HepG2 (cell line): ENCODE data around the gene HEXIM1. TPM values are rescaled to one million over a fixed set of nuclear protein-coding genes. Genes with fewer than 3 reads are reported as not detected.

Experiments used
- ATF7-NPFF ChIP-seq: sonication (generic); formaldehyde crosslinking; IDR thresholded peaks from 2 replicates; pipeline ENCODE4 v1.8.1; 2023; ENCODE audit warnings: mild to moderate bottlenecking, low read depth, missing genetic modification reagents, moderate library complexity
- BORCS8-MEF2B ChIP-seq: sonication (generic); formaldehyde crosslinking; IDR thresholded peaks from 2 replicates; pipeline ENCODE4 v1.8.0; 2022; ENCODE audit warnings: mild to moderate bottlenecking, missing genetic modification reagents
- BRD4 ChIP-seq: sonication (generic); formaldehyde crosslinking; IDR thresholded peaks from 2 replicates; pipeline ENCODE4 v1.4.0; 2020; ENCODE audit warnings: missing genetic modification reagents
- HDAC6 ChIP-seq: fragments of 200-600 bp; sonication (generic); IDR thresholded peaks from 2 replicates; pipeline ENCODE4 v1.7.0; 2017; ENCODE audit warnings: mild to moderate bottlenecking, antibody characterized with exemption, low read length, low read depth
- HHEX ChIP-seq: IDR thresholded peaks from 2 replicates; pipeline ENCODE4 v1.6.1; 2016; ENCODE audit warnings: control low read depth
- KDM4B ChIP-seq: sonication (generic); formaldehyde crosslinking; IDR thresholded peaks from 2 replicates; pipeline ENCODE4 v1.4.0; 2020; ENCODE audit warnings: missing genetic modification reagents
- KLF13 ChIP-seq: sonication (generic); formaldehyde crosslinking; IDR thresholded peaks from 2 replicates; pipeline ENCODE4 v1.4.0; 2020; ENCODE audit warnings: mild to moderate bottlenecking, missing genetic modification reagents
- KMT2B ChIP-seq: IDR thresholded peaks from 2 replicates; pipeline ENCODE4 v1.6.1; 2016; ENCODE audit warnings: missing genetic modification reagents, missing compliant biosample characterization
- MIER3 ChIP-seq: IDR thresholded peaks from 2 replicates; pipeline ENCODE4 v1.6.1; 2016; ENCODE audit warnings: missing compliant biosample characterization, borderline replicate concordance
- RBM39 ChIP-seq: fragments of 200-400 bp; formaldehyde crosslinking; IDR thresholded peaks from one replicate; pipeline ENCODE4 v1.6.1; 2018; ENCODE audit warnings: antibody characterized with exemption, mild to moderate bottlenecking, low read depth, low read length; ENCODE audit not compliant: poor library complexity, severe bottlenecking
- RXRB ChIP-seq: IDR thresholded peaks from 2 replicates; pipeline ENCODE4 v1.6.1; 2016; ENCODE audit warnings: borderline replicate concordance, missing genetic modification reagents, missing compliant biosample characterization
- TCF12 ChIP-seq, 2 experiments: fragments of 450-650 bp in 1 of 2; sonication (generic) in 1 of 2; formaldehyde crosslinking in 1 of 2; IDR thresholded peaks; 2 replicates each; pipeline versions ENCODE4 v1.6.1 to v1.8.0; 2017 to 2022; ENCODE audit warnings: antibody characterized with exemption in 1 of 2, mild to moderate bottlenecking in 1 of 2, missing genetic modification reagents in 1 of 2, moderate library complexity in 1 of 2
- UBTF ChIP-seq: sonication (generic); formaldehyde crosslinking; IDR thresholded peaks from 2 replicates; pipeline ENCODE4 v1.4.0; 2020; ENCODE audit warnings: mild to moderate bottlenecking, missing genetic modification reagents
- ZFX ChIP-seq: sonication (generic); formaldehyde crosslinking; IDR thresholded peaks from 2 replicates; pipeline ENCODE4 v1.4.0; 2020; ENCODE audit warnings: mild to moderate bottlenecking, low read depth, missing genetic modification reagents, moderate library complexity
- ZNF230 ChIP-seq: sonication (generic); formaldehyde crosslinking; IDR thresholded peaks from 2 replicates; pipeline ENCODE4 v1.4.0; 2020; ENCODE audit warnings: mild to moderate bottlenecking, missing genetic modification reagents
- ZNF547 ChIP-seq: sonication (generic); formaldehyde crosslinking; IDR thresholded peaks from 2 replicates; pipeline ENCODE4 v1.5.1; 2020; ENCODE audit warnings: mild to moderate bottlenecking, missing genetic modification reagents
- ZNF563 ChIP-seq: sonication (generic); formaldehyde crosslinking; IDR thresholded peaks from 2 replicates; pipeline ENCODE4 v1.8.0; 2022; ENCODE audit warnings: mild to moderate bottlenecking, moderate library complexity, missing genetic modification reagents
- ZNF687 ChIP-seq: sonication (generic); formaldehyde crosslinking; IDR thresholded peaks from 2 replicates; pipeline ENCODE4 v1.5.1; 2020; ENCODE audit warnings: mild to moderate bottlenecking, missing genetic modification reagents, moderate library complexity
- ZNF749 ChIP-seq: sonication (generic); formaldehyde crosslinking; IDR thresholded peaks from 2 replicates; pipeline ENCODE4 v1.8.0; 2022; ENCODE audit warnings: mild to moderate bottlenecking, missing genetic modification reagents, moderate library complexity, borderline replicate concordance
- ZNF83 ChIP-seq: sonication (generic); formaldehyde crosslinking; IDR thresholded peaks from 2 replicates; pipeline ENCODE4 v1.4.0; 2020; ENCODE audit warnings: missing genetic modification reagents, mild to moderate bottlenecking, borderline replicate concordance
- polyA plus RNA-seq, 8 experiments: library from polyadenylated mRNA; depleted of rRNA in 3 of 8; stranded (reverse) in 7 of 8; unstranded in 1 of 8; fragments of >200 nt; fragmentation: Illumina TruSeq in 4 of 8; extraction: Trizol in 4 of 8; gene quantifications; 2 replicates each; pipeline versions ENCODE4 v1.2.1 to v1.2.3, GENCODE V29; 2011 to 2016; ENCODE audit warnings: low read depth in 4 of 8, missing spikeins in 1 of 8, mixed read lengths in 1 of 8; ENCODE audit not compliant: insufficient read depth in 1 of 8
- total RNA-seq, 5 experiments: library from RNA; depleted of rRNA; stranded (reverse); fragments of >200 nt; fragmentation: Illumina TruSeq; extraction: Trizol; gene quantifications; 2 replicates each; pipeline ENCODE4 v1.2.3, GENCODE V29; 2016; ENCODE audit warnings: low read depth in 1 of 5
- TF ChIP-seq, protein P1 (sequence below): sonication (generic); formaldehyde crosslinking; IDR thresholded peaks from 2 replicates; pipeline ENCODE4 v1.4.0; 2020; ENCODE audit warnings: mild to moderate bottlenecking, low read depth, missing genetic modification reagents

The HEXIM1 gene
- total and polyA plus RNA-seq, 2 of the 13 experiments (the other 11 are each of a cell fraction or from before 2014, with no cell fraction given) = 10.5 to 16.6 TPM

DNA sequence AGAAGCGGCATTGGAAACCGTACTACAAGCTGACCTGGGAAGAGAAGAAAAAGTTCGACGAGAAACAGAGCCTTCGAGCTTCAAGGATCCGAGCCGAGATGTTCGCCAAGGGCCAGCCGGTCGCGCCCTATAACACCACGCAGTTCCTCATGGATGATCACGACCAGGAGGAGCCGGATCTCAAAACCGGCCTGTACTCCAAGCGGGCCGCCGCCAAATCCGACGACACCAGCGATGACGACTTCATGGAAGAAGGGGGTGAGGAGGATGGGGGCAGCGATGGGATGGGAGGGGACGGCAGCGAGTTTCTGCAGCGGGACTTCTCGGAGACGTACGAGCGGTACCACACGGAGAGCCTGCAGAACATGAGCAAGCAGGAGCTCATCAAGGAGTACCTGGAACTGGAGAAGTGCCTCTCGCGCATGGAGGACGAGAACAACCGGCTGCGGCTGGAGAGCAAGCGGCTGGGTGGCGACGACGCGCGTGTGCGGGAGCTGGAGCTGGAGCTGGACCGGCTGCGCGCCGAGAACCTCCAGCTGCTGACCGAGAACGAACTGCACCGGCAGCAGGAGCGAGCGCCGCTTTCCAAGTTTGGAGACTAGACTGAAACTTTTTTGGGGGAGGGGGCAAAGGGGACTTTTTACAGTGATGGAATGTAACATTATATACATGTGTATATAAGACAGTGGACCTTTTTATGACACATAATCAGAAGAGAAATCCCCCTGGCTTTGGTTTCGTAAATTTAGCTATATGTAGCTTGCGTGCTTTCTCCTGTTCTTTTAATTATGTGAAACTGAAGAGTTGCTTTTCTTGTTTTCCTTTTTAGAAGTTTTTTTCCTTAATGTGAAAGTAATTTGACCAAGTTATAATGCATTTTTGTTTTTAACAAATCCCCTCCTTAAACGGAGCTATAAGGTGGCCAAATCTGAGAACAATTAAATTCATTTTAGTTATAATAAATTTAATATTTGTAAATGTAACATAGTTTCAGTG lies 1.7 kb downstream of the HEXIM1 start (continued):
- TF ChIP-seq UBTF (CRISPR knock-in tag) (peak; percentile 64), KLF13 (CRISPR knock-in tag) (no peak), ZNF83 (no peak), HDAC6 (no peak), KDM4B (0 out of 2 replicates have a peak, but pooled peaks have one; percentile 18), ATF7-NPFF (no peak), ZNF687 (peak; percentile 85), ZNF230 (CRISPR knock-in tag) (no peak), KMT2B (CRISPR knock-in tag) (no peak), ZNF563 (peak; percentile 17; the same call in 1 of the 2 replicates), BRD4 (CRISPR knock-in tag) (peak; percentile 78; the same call in 1 of the 2 replicates), TCF12 (IDR thresholded peaks at IDR 0.05) (no peak), TCF12 (CRISPR knock-in tag; IDR thresholded peaks at IDR 0.05) (peak; percentile 30; the same call in 1 of the 2 replicates), ZNF547 (CRISPR knock-in tag) (0 out of 2 replicates have a peak, but pooled peaks have one; percentile 36), HHEX (CRISPR knock-in tag) (0 out of 2 replicates have a peak, but pooled peaks have one; percentile 11), RXRB (CRISPR knock-in tag) (peak; percentile 33; the same call in 1 of the 2 replicates), BORCS8-MEF2B (CRISPR knock-in tag) (0 out of 2 replicates have a peak, but pooled peaks have one; percentile 22), ZFX (CRISPR knock-in tag) (peak; percentile 10; the same call in 1 of the 2 replicates), RBM39 (no peak), MIER3 (0 out of 2 replicates have a peak, but pooled peaks have one; percentile 31), ZNF749 (CRISPR knock-in tag) (peak; percentile 62; the same call in 1 of the 2 replicates)
- TF ChIP-seq, protein P1, sequence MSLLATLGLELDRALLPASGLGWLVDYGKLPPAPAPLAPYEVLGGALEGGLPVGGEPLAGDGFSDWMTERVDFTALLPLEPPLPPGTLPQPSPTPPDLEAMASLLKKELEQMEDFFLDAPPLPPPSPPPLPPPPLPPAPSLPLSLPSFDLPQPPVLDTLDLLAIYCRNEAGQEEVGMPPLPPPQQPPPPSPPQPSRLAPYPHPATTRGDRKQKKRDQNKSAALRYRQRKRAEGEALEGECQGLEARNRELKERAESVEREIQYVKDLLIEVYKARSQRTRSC (CRISPR knock-in tag) = 0 out of 2 replicates have a peak, but pooled peaks have one; percentile 10
